Spleen (tissue), 11 donors: Measurements from ENCODE around the gene ACOX3. TPM values are rescaled to one million over a fixed set of nuclear protein-coding genes. Genes with fewer than 3 reads are reported as not detected.
"Not testable (repeated sequence)": the region's sequence is repeated elsewhere in the genome, so short reads cannot be mapped to it uniquely, and the experiment has no call there.

ENCODE experiments used
- DNase-seq: peaks from one replicate; pipeline ENCODE4 v3.0.0-alpha.2; 2020
- H3K27ac ChIP-seq, 8 donors: fragments of 200-600 bp; sonication (generic) in 7 of 8; 1 replicate in 4 of 8; 2 replicates in 4 of 8; pipeline versions ENCODE4 v1.5.0 to v1.8.0; 2016 to 2021; ENCODE audit warnings: inconsistent platforms in 4 of 8, mild to moderate bottlenecking in 4 of 8, moderate library complexity in 1 of 8
- H3K27me3 ChIP-seq, 7 donors: fragments of 200-600 bp; sonication (generic) in 6 of 7; replicated peaks in 1 of 7; 1 replicate in 4 of 7; 2 replicates in 3 of 7; pipeline versions ENCODE4 v1.5.0 to v1.8.0; 2016 to 2021; ENCODE audit warnings: inconsistent platforms in 3 of 7, mild to moderate bottlenecking in 1 of 7
- H3K36me3 ChIP-seq, 6 donors: fragments of 200-600 bp; sonication (generic) in 5 of 6; 1 replicate in 4 of 6; 2 replicates in 2 of 6; pipeline versions ENCODE4 v1.5.0 to v1.8.0; 2016 to 2021; ENCODE audit warnings: inconsistent platforms in 2 of 6
- H3K4me1 ChIP-seq, 6 donors: fragments of 200-600 bp; sonication (generic) in 5 of 6; 1 replicate in 3 of 6; 2 replicates in 3 of 6; pipeline versions ENCODE4 v1.5.0 to v1.8.0; 2016 to 2021; ENCODE audit warnings: inconsistent platforms in 3 of 6
- H3K4me3 ChIP-seq, 8 donors: fragments of 200-600 bp; sonication (generic) in 7 of 8; 1 replicate in 4 of 8; 2 replicates in 4 of 8; pipeline versions ENCODE4 v1.5.0 to v1.8.0; 2016 to 2021; ENCODE audit warnings: inconsistent platforms in 4 of 8, mild to moderate bottlenecking in 4 of 8, moderate library complexity in 2 of 8
- H3K9me3 ChIP-seq, 8 donors: fragments of 200-600 bp; sonication (generic) in 7 of 8; 1 replicate in 4 of 8; 2 replicates in 4 of 8; pipeline versions ENCODE4 v1.5.0 to v1.8.0; 2016 to 2021; ENCODE audit warnings: inconsistent platforms in 4 of 8
- CTCF ChIP-seq, 11 experiments: fragments of 200-600 bp in 7 of 11; fragments of 450-650 bp in 4 of 11; sonication (generic) in 4 of 11; IDR thresholded peaks in 8 of 11; conservative IDR thresholded peaks in 3 of 11; 1 replicate in 7 of 11; 2 replicates in 4 of 11; pipeline versions ENCODE4 v1.4.0 to v1.8.0; 2016 to 2021; ENCODE audit warnings: antibody characterized with exemption in 11 of 11, inconsistent platforms in 4 of 11, mild to moderate bottlenecking in 1 of 11
- POLR2A ChIP-seq, 3 donors: fragments of 450-650 bp; IDR thresholded peaks; one replicate each; pipeline ENCODE4 v1.5.1; 2017; ENCODE audit warnings: antibody characterized with exemption in 3 of 3, mild to moderate bottlenecking in 1 of 3
- POLR2AphosphoS5 ChIP-seq, 3 donors: sonication (generic); formaldehyde crosslinking; IDR thresholded peaks; one replicate each; pipeline ENCODE4 v1.5.1; 2017; ENCODE audit warnings: antibody characterized with exemption in 3 of 3
- WGBS, 5 donors: extraction: QIAGEN DNeasy Blood & Tissue Kit in 3 of 5; methylation state at CpG; one replicate each; pipeline versions ENCODE4 v1.1.5 to v1.1.7; 2013 to 2018; 5-methylcytosine and 5-hydroxymethylcytosine counted together
- intact Hi-C: fragments of 100-400 bp; cut with DNase I; formaldehyde crosslinking; loops from one replicate; pipeline ENCODE4 v1.15.0; 2023; ENCODE audit warnings: low total_unique reads
- polyA plus RNA-seq, 3 donors: library from polyadenylated mRNA; stranded (reverse); fragments of 200-250 nt; gene quantifications; one replicate each; pipeline ENCODE4 v1.2.1, GENCODE V29; 2013
- total RNA-seq, 7 donors: library from RNA; depleted of rRNA in 3 of 7; stranded (reverse); fragments of >200 nt in 3 of 7; fragmentation: NEBNext Ultra II Directional in 4 of 7; extraction: Animal tissue kit (Norgen Biotek cat#: 25700) in 4 of 7; gene quantifications; one replicate each; pipeline versions ENCODE4 v1.1.0 to v1.2.1, GENCODE V29; 2016 to 2021
- donor health status: healthy with polysubstance abuse.
- donor health status: DM: no; HTN: no; CAD: no; lungs with moderate emphysema.
- donor health status: DM: no; HTN: no; CAD: no.
- donor health status: Bipolar disorder and iron deficiency.
- donor health status: healthy.
- donor health status: DM: no; HTN: no; CAD: no.
- donor health status: DM: yes; HTN: yes; CAD: no.

The ACOX3 gene
- total and polyA plus RNA-seq, 10 donors: 11.3 to 26.5 (median 19.7) TPM

- Histone ChIP-seq H3K36me3 (peaks cover 0 to 93% (median 44%) of the 10 kb centered on the region in 6 donors), H3K4me1 (peaks cover 0 to 5% (median 0%) of the 10 kb centered on the region in 6 donors), H3K27ac (no peak overlapping the region), H3K4me3 (no peak overlapping the region), H3K9me3 (no peaks in the 10 kb centered on the region), H3K27me3 (no peaks in the 10 kb centered on the region)
- 92 to 96% (median 95%) methylated on average over 18 to 22 of the region's 22 CpGs for WGBS, 5 donors
- intact Hi-C loops: no loop called here
- DNase-seq: no peak
- no peak for TF ChIP-seq POLR2AphosphoS5 (IDR thresholded peaks at IDR 0.05)
- no peak for TF ChIP-seq CTCF (IDR thresholded peaks at IDR 0.05 in 8 of 11, conservative IDR thresholded peaks at IDR 0.05 in 3 of 11)
- no peak for TF ChIP-seq POLR2A (IDR thresholded peaks at IDR 0.05)
Measured at GRCh38 chr4:8387194-8387593, 53.3 kb downstream of the ACOX3 start.

- Histone ChIP-seq H3K4me1 (peaks cover 0 to under 1% (median 0%) of the 10 kb centered on the region in 6 donors), H3K27me3 (no peaks in the 10 kb centered on the region), H3K9me3 (no peaks in the 10 kb centered on the region), H3K36me3 (peaks cover 0 to 92% (median 39%) of the 10 kb centered on the region in 6 donors), H3K27ac (no peak overlapping the region), H3K4me3 (no peak overlapping the region)
- intact Hi-C loops: no loop called here
- no peak for DNase-seq
- TF ChIP-seq POLR2AphosphoS5 (IDR thresholded peaks at IDR 0.05) (peak in 1 of 3 donors; percentile 8), POLR2A (IDR thresholded peaks at IDR 0.05) (no peak)
- 91 to 95% (median 94%) methylated on average over 20 to 24 of the region's 24 CpGs for WGBS, 5 donors
Measured at GRCh38 chr4:8386731-8387130, 53.8 kb downstream of the ACOX3 start.

GRCh38 chr4:8386131-8386530 lies 54.4 kb downstream of the ACOX3 start:
- H3K9me3 ChIP-seq, intact Hi-C loops, H3K4me1 ChIP-seq, H3K27me3 ChIP-seq, H3K4me3 ChIP-seq, H3K27ac ChIP-seq: not testable (repeated sequence)
- H3K36me3 ChIP-seq: peaks cover 0 to 92% (median 35%) of the 10 kb centered on the region in 6 donors
- WGBS, 5 donors: 94 to 96% (median 96%) methylated on average over 13 of the region's 13 CpGs
- DNase-seq: peak; percentile 18

- intact Hi-C loops: no loop called here
- Histone ChIP-seq H3K4me1 (no peaks in the 10 kb centered on the region), H3K9me3 (no peaks in the 10 kb centered on the region), H3K27ac (no peak overlapping the region), H3K4me3 (no peak overlapping the region), H3K27me3 (no peaks in the 10 kb centered on the region), H3K36me3 (peaks cover 0 to 93% (median 36%) of the 10 kb centered on the region in 6 donors)
- TF ChIP-seq POLR2A (IDR thresholded peaks at IDR 0.05) (no peak), POLR2AphosphoS5 (IDR thresholded peaks at IDR 0.05) (no peak), CTCF (IDR thresholded peaks at IDR 0.05 in 8 of 11, conservative IDR thresholded peaks at IDR 0.05 in 3 of 11) (no peak)
- DNase-seq: no peak
- WGBS, 5 donors: 90 to 95% (median 94%) methylated on average over 9 to 11 of the region's 11 CpGs
Measured at GRCh38 chr4:8385611-8386010, 54.9 kb downstream of the ACOX3 start.

GRCh38 chr4:8385106-8385505 lies 55.4 kb downstream of the ACOX3 start:
- intact Hi-C loops: no loop called here
- H3K27me3 ChIP-seq: no peaks in the 10 kb centered on the region
- no peaks in the 10 kb centered on the region for H3K4me1 ChIP-seq
- 81 to 96% (median 87%) methylated on average over 9 of the region's 9 CpGs for WGBS, 5 donors
- H3K27ac ChIP-seq: no peak overlapping the region
- DNase-seq: no peak
- no peaks in the 10 kb centered on the region for H3K9me3 ChIP-seq
- no peak overlapping the region for H3K4me3 ChIP-seq
- H3K36me3 ChIP-seq: peaks cover 0 to 93% (median 39%) of the 10 kb centered on the region in 6 donors
- TF ChIP-seq CTCF (IDR thresholded peaks at IDR 0.05 in 8 of 11, conservative IDR thresholded peaks at IDR 0.05 in 3 of 11) (no peak), POLR2AphosphoS5 (IDR thresholded peaks at IDR 0.05) (no peak)
